Airway epithelial cell (primary cell): ENCODE results near the gene BANF2. TPM values are rescaled to one million over a fixed set of nuclear protein-coding genes. Genes with fewer than 3 reads are reported as not detected.

ENCODE experiments used
- total RNA-seq: library from RNA; depleted of rRNA; stranded (reverse); fragments of >200 nt; gene quantifications from 2 replicates; pipeline ENCODE4 v1.2.3, GENCODE V29; 2015

Gene BANF2
- not detected in 2 replicates for total RNA-seq

DNA sequence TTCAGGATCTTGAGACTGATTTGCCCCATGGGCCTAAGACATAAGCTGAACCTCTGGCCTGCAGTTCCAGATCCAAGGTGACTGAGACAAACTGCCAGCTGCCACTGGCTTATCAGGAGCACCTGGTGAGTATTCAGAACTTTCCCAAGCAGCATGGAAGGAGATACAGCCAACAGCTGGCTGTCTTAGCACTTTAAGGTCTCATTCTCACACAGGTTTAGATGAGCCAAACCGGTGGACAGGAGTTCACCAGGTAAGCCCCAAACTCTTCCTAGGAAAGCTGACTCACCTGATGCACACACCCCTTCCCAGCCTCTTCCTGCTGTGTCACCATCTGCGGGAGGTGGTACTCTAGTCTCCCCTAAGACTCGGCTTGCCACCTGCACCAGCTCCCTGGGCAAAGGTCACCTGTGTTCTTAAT lies at the start of gene BANF2:
Gene BANF2, plus strand, starts transcription at position 36 of the 421 bp plus-strand sequence. CDS start 25,060 bp downstream, outside the sequence.

DNA sequence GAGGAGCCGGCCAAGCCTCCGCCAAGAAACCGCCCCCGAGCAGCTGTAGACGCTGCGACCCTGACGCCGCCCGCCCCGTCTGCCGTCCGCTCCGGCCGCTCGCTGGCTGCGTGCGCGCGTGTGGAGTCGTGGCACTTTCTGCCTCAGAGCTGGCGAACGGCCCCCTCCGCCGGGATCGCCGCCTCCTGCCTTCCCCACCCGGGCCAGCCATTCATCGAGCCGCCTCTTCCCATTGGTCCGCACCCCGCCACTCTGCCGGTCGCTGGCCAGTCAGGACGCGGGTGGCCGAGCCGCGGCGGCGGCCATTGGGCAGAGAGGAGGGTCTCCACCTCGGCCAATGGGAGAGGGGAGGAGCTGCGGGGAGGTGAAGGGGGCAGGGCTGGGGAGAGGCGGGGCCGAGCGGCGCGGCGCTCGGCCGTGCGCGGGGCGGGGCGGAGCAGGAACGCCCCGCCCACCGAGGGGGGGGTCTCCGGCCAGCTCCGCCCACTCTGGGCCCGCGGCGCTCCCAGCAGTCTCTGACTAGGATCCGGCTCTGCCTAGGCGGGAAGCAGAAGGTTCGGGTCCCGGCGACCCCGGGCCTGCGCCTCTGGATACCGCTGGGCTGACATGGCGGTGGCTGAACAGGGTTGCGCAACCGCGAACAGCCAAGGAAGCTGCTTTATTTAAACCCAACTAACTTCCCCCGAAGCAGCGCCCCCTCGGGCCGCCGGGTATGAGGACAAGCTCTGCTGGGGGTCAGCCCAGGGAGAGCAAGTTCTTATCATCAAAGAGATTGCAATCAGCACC lies 17.5 kb upstream of the BANF2 start, which contains the start of gene RRBP1:
Gene RRBP1, minus strand, starts transcription at position 140 of the 786 bp plus-strand sequence. CDS start 21,735 bp downstream, outside the sequence.

Other genes with a start within 250 kb of the BANF2 start
- 3.0 and 3.3 TPM in 2 replicates for gene BFSP1, start 168.6 kb upstream of the BANF2 start, total RNA-seq
- gene DSTN, start 129.9 kb upstream of the BANF2 start, total RNA-seq = 372 and 408 TPM in 2 replicates
- 73.4 and 92.5 TPM in 2 replicates for gene RRBP1, start 17.7 kb upstream of the BANF2 start, total RNA-seq